Transverse colon (tissue), 3 donors: ENCODE data around the gene NID2.

ENCODE experiments used
- CTCF ChIP-seq, 5 experiments: fragments of 200-600 bp in 3 of 5; fragments of 450-650 bp in 2 of 5; sonication (generic) in 3 of 5; IDR thresholded peaks; 1 replicate in 2 of 5; 2 replicates in 3 of 5; pipeline ENCODE4 v1.5.1; 2016 to 2017; ENCODE audit warnings: antibody characterized with exemption in 5 of 5, inconsistent platforms in 3 of 5, mild to moderate bottlenecking in 2 of 5, moderate library complexity in 1 of 5
- POLR2A ChIP-seq: fragments of 450-650 bp; IDR thresholded peaks from one replicate; pipeline ENCODE4 v1.6.1; 2016; ENCODE audit warnings: antibody characterized with exemption, mild to moderate bottlenecking, moderate library complexity

GRCh38 chr14:52007211-52007610, 61.6 kb downstream of the NID2 start:
- TF ChIP-seq POLR2A (no peak), CTCF (IDR thresholded peaks at IDR 0.05) (no peak)
